GM10266 (cell line): Measurements from ENCODE around the gene CYLD.

ENCODE experiments used
- DNase-seq: peaks from one replicate; pipeline ENCODE4 v3.0.0; 2012; ENCODE audit errors: extremely low spot score
- CTCF ChIP-seq: IDR thresholded peaks from 2 replicates; pipeline ENCODE4 v1.5.1; 2012; ENCODE audit warnings: mild to moderate bottlenecking, low read depth; ENCODE audit not compliant: control insufficient read depth, insufficient read depth; ENCODE audit errors: missing control alignments

Gene CYLD

GRCh38 chr16:50731989-50732832 lies 9.7 kb upstream of the CYLD start:
- DNase-seq, result no peak
- TF ChIP-seq CTCF, result no peak

GRCh38 chr16:50733468-50733867 lies 8.4 kb upstream of the CYLD start:
- TF ChIP-seq CTCF, result no peak
- DNase-seq, result no peak

- peak; percentile 66 for DNase-seq
- TF ChIP-seq CTCF, result no peak
These were observed 6.2 kb upstream of the CYLD start for GRCh38 chr16:50735629-50736122.

GRCh38 chr16:50736448-50736847 lies 5.4 kb upstream of the CYLD start:
- TF ChIP-seq CTCF, result no peak
- DNase-seq, result no peak

DNA sequence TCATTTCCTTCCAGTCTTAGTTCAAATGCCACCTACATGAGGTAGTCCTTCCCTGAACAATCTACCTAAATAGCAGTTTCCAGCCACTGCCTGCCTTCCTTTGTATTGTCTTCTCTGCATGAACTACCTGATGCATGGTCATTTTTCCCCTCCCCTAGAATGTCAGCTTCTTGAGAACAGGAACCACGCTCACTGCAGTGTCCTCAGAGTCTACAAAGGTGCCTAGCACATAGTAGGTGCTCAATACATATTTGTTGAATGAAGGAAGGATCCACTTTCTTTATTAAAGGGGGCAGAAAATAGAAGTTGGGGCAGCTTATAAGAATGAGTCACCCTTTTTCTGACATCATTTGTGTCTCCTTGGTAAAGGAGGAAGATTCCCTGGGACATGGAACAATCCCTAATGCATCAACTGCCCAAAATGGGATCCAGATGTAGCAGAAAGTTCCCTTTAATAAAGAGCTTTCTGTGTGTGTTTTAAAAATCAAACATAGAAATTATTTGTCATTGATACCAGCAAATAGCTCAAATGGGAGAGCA lies 4.4 kb upstream of the CYLD start:
- TF ChIP-seq CTCF, result no peak
- no peak for DNase-seq

- DNase-seq, result no peak
- no peak for TF ChIP-seq CTCF
These were observed 2.9 kb upstream of the CYLD start for GRCh38 chr16:50739031-50739430.

- no peak for DNase-seq
- no peak for TF ChIP-seq CTCF
These were observed 1.1 kb upstream of the CYLD start for GRCh38 chr16:50740736-50741135.
